GM12878 (cell line): ENCODE results near the gene ZNF124. TPM values are rescaled to one million over a fixed set of nuclear protein-coding genes. Genes with fewer than 3 reads are reported as not detected.

ENCODE experiments used
- ATAC-seq: fragments of 200-7000 bp; cut with Tn5 transposase; 3 replicates; pipeline ENCODE4 v1.9.1; 2020; ENCODE audit warnings: mild to moderate bottlenecking, moderate library complexity
- BruUV-seq: library from RNA; stranded (reverse); fragments of 400-500 nt; replicated peaks from 2 replicates; lab custom pipeline; 2021; lab: Mats Ljungman, UMichigan
- CTCF ChIA-PET: fragments of 300-600 bp; sonication (Branson Sonifier 250); formaldehyde crosslinking; extraction: SDS; loops from one replicate; lab custom pipeline; 2021; ENCODE audit warnings: inconsistent platforms; lab: Yijun Ruan, JAX
- POLR2A ChIA-PET: fragments of 350-600 bp; formaldehyde crosslinking; extraction: SDS; loops from one replicate; lab custom pipeline; 2021; ENCODE audit warnings: inconsistent platforms; lab: Charles Lee
- RAD21 ChIA-PET: fragments of 300-600 bp; sonication (Branson Sonifier 250); formaldehyde crosslinking; loops from one replicate; lab custom pipeline; 2023; ENCODE audit warnings: antibody characterized with exemption; ENCODE audit not compliant: unreplicated experiment; lab: Charles Lee
- SMC1A ChIA-PET: fragments of 300-600 bp; sonication (Branson Sonifier 250); formaldehyde crosslinking; loops from one replicate; lab custom pipeline; 2023; ENCODE audit not compliant: unreplicated experiment, uncharacterized antibody; lab: Charles Lee
- DNase-seq: peaks from one replicate; pipeline ENCODE4 v3.0.0-alpha.2; 2011; ENCODE audit warnings: low read depth, low spot score
- FAIRE-seq: peaks from 3 replicates; lab custom pipeline; 2011; peaks lifted over from hg19 to GRCh38; lab: Jason Lieb, UNC
- H2AFZ ChIP-seq: 2 replicates; pipeline ENCODE4 v1.6.0; 2011; ENCODE audit warnings: low read depth, low read length, control low read depth; ENCODE audit not compliant: control insufficient read depth
- H3K27ac ChIP-seq: 2 replicates; pipeline ENCODE4 v1.5.1; 2011; ENCODE audit warnings: control low read depth; ENCODE audit not compliant: control insufficient read depth, insufficient read depth
- H3K27me3 ChIP-seq, 2 experiments: replicated peaks in 1 of 2; 2 replicates each; pipeline versions ENCODE4 v1.6.0 to v1.6.1; 2011; ENCODE audit warnings: low read length in 1 of 2; ENCODE audit not compliant: control insufficient read depth in 2 of 2, insufficient read depth in 2 of 2
- H3K36me3 ChIP-seq, 2 experiments: 2 replicates each; pipeline ENCODE4 v1.5.1; 2011; ENCODE audit warnings: low read length in 1 of 2; ENCODE audit not compliant: control insufficient read depth in 2 of 2, insufficient read depth in 2 of 2
- H3K4me1 ChIP-seq: 2 replicates; pipeline ENCODE4 v1.6.1; 2011; ENCODE audit warnings: mild to moderate bottlenecking, low read length, moderate library complexity, mixed read lengths; ENCODE audit not compliant: control insufficient read depth, insufficient read depth
- H3K4me2 ChIP-seq: 2 replicates; pipeline ENCODE4 v1.6.0; 2011; ENCODE audit warnings: control low read depth; ENCODE audit not compliant: control insufficient read depth, insufficient read depth
- H3K4me3 ChIP-seq: fragments of 200-600 bp; sonication (generic); 2 replicates; pipeline ENCODE4 v1.5.1; 2016
- H3K79me2 ChIP-seq: 2 replicates; pipeline ENCODE4 v1.6.0; 2011; ENCODE audit warnings: low read length; ENCODE audit not compliant: control insufficient read depth, insufficient read depth
- H3K9ac ChIP-seq: 2 replicates; pipeline ENCODE4 v1.8.0; 2011; ENCODE audit warnings: low read length, control low read depth, mixed read lengths; ENCODE audit not compliant: control insufficient read depth, insufficient read depth
- H3K9me3 ChIP-seq: replicated peaks from 3 replicates; pipeline ENCODE4 v1.5.1; 2011; ENCODE audit warnings: mild to moderate bottlenecking, low read length; ENCODE audit not compliant: control insufficient read depth, insufficient read depth
- H4K20me1 ChIP-seq: 2 replicates; pipeline ENCODE4 v1.6.0; 2011; ENCODE audit not compliant: control insufficient read depth, insufficient read depth
- ESRRA ChIP-seq: IDR thresholded peaks from 2 replicates; pipeline ENCODE4 v1.6.1; 2012; ENCODE audit warnings: mild to moderate bottlenecking, low read length, improper control_type of control experiment
- IRF5 ChIP-seq: fragments of 450-650 bp; IDR thresholded peaks from 2 replicates; pipeline ENCODE4 v1.6.1; 2017; ENCODE audit warnings: borderline replicate concordance
- MEF2A ChIP-seq: IDR thresholded peaks from 2 replicates; pipeline ENCODE4 v1.6.1; 2011; ENCODE audit warnings: low read depth, mild to moderate bottlenecking, low read length, moderate library complexity; ENCODE audit not compliant: insufficient read depth
- RAD21 ChIP-seq: IDR thresholded peaks from 2 replicates; pipeline ENCODE4 v1.6.1; 2011; ENCODE audit warnings: mild to moderate bottlenecking, low read depth, low read length, moderate library complexity; ENCODE audit not compliant: insufficient read depth
- TBL1XR1 ChIP-seq: IDR thresholded peaks from 2 replicates; pipeline ENCODE4 v1.6.1; 2012; ENCODE audit warnings: low read depth, low read length, improper control_type of control experiment
- WGBS: methylation state at CpG from one replicate; pipeline ENCODE4 v1.1.6; 2016; ENCODE audit warnings: low lambda C conversion rate; ENCODE audit not compliant: insufficient replicate concordance, insufficient coverage; ENCODE audit errors: missing lambda C conversion rate; 5-methylcytosine and 5-hydroxymethylcytosine counted together
- in situ Hi-C: fragments of 300-500 bp; cut with MboI; formaldehyde crosslinking; loops from 9 replicates; pipeline ENCODE4 v1.14.3; 2018; ENCODE audit warnings: mixed read lengths
- intact Hi-C: fragments of 100-400 bp; cut with micrococcal nuclease; formaldehyde crosslinking; loops from one replicate; pipeline ENCODE4 v1.14.2; 2022; ENCODE audit not compliant: unreplicated experiment
- polyA plus RNA-seq, 11 experiments: library from polyadenylated mRNA; depleted of rRNA in 4 of 11; unstranded in 6 of 11; stranded (reverse) in 5 of 11; fragments of >200 nt; fragmentation: Nextera tagmentation in 4 of 11; fragmentation: Illumina TruSeq in 1 of 11; extraction: Ambion mirVana in 4 of 11; extraction: Trizol in 1 of 11; gene quantifications; 1 replicate in 1 of 11; 2 replicates in 10 of 11; pipeline versions ENCODE4 v1.2.1 to v1.2.3, GENCODE V29; 2011 to 2016; ENCODE audit warnings: inconsistent platforms in 2 of 11, missing spikeins in 2 of 11, low read depth in 1 of 11
- total RNA-seq, 4 experiments: library from RNA; depleted of rRNA in 3 of 4; stranded (reverse); fragments of >200 nt in 3 of 4; fragmentation: Illumina TruSeq in 1 of 4; extraction: Trizol in 1 of 4; gene quantifications; 2 replicates each; pipeline versions ENCODE4 v1.2.1 to v1.2.3, GENCODE V29; 2013 to 2021

ZNF124 gene
- total and polyA plus RNA-seq, 10 of the 15 experiments (the other 5 are each of a cell fraction or from before 2014, with no cell fraction given): 6.8 to 37.5 (median 12.5) TPM

- Histone ChIP-seq H3K9me3 (peaks cover 10% of the 10 kb centered on the region; the same call in 2 of the 3 replicates), H3K36me3 (no peaks in the 10 kb centered on the region), H3K9ac (no peak overlapping the region), H3K27me3 (no peaks in the 10 kb centered on the region), H3K79me2 (no peaks in the 10 kb centered on the region), H3K4me1 (no peaks in the 10 kb centered on the region), H2AFZ (no peak overlapping the region), H3K4me3 (no peak overlapping the region), H3K4me2 (no peak overlapping the region), H4K20me1 (no peaks in the 10 kb centered on the region), H3K27ac (no peak overlapping the region)
- DNase-seq (no peak), ATAC-seq (no peak), FAIRE-seq (no peak)
- in situ Hi-C loops: no loop called here
- ChIA-PET RAD21 (no interaction called here), SMC1A (no interaction called here), POLR2A (interaction anchor here (0.8 kb wide), 1 partner anchor 8 kb away, joined by 3 read pairs; no protein-coding TSS in a partner anchor), CTCF (no interaction called here)
- intact Hi-C loops: no loop called here
- BruUV-seq: no TSS peak
- 98% methylated on average over 4 of the region's 4 CpGs for WGBS
- TF ChIP-seq ESRRA (no peak), TBL1XR1 (no peak), MEF2A (no peak)
Measured at GRCh38 chr1:247184254-247184653, 12.4 kb upstream of the ZNF124 start.

- ATAC-seq (no peak), DNase-seq (no peak), FAIRE-seq (no peak)
- Histone ChIP-seq H3K4me2 (no peak overlapping the region), H3K9me3 (peaks cover 8% of the 10 kb centered on the region; the same call in 2 of the 3 replicates), H3K9ac (no peak overlapping the region), H3K4me1 (no peaks in the 10 kb centered on the region), H3K36me3 (no peaks in the 10 kb centered on the region), H2AFZ (no peak overlapping the region), H3K27ac (no peak overlapping the region), H3K27me3 (no peaks in the 10 kb centered on the region), H4K20me1 (no peaks in the 10 kb centered on the region), H3K79me2 (no peaks in the 10 kb centered on the region), H3K4me3 (no peak overlapping the region)
- no TSS peak for BruUV-seq
- CTCF ChIA-PET: no interaction called here
- in situ Hi-C loops (no loop called here), intact Hi-C loops (no loop called here)
- POLR2A ChIA-PET: no interaction called here
- no peak for TF ChIP-seq IRF5
- TF ChIP-seq RAD21: no peak
- 70% methylated on average over 7 of the region's 7 CpGs for WGBS
- RAD21 ChIA-PET: no interaction called here
- SMC1A ChIA-PET: no interaction called here
Measured at GRCh38 chr1:247182994-247183393, 11.2 kb upstream of the ZNF124 start.
